ENCODE results near the gene IL17REL. TPM values are rescaled to one million over a fixed set of nuclear protein-coding genes. Genes with fewer than 3 reads are reported as not detected.
A peak's percentile ranks its signal among the peaks of the same experiment; 100 is the strongest.

Gene IL17REL
- total and polyA plus RNA-seq, 5 donors from 2014 or later = 0.07 to 0.57 TPM; not detected in 3

- Mint-ChIP-seq H3K9me3 (peaks cover 0 to 1% (median 0%) of the 10 kb centered on the region in 7 donors), H3K4me1 (peaks cover 0 to 7% (median 0%) of the 10 kb centered on the region in 4 donors), H3K36me3 (no peaks in the 10 kb centered on the region), H3K27me3 (peaks cover 4% of the 10 kb centered on the region), H3K27ac (no peak overlapping the region), H3K4me3 (no peak overlapping the region)
- Histone ChIP-seq H3K9me3 (ENCODE audit: control insufficient read depth in 2 of 2, low read length in 2 of 2) (no peaks in the 10 kb centered on the region), H3K36me3 (ENCODE audit: control insufficient read depth, insufficient read depth, low read length) (no peaks in the 10 kb centered on the region), H3K4me3 (ENCODE audit: low read depth, low read length) (no peak overlapping the region), H3K27ac (ENCODE audit: insufficient read depth, low read length, poor library complexity, severe bottlenecking) (no peak overlapping the region), H3K27me3 (ENCODE audit: control insufficient read depth, insufficient read depth, low read length) (no peaks in the 10 kb centered on the region), H3K4me1 (ENCODE audit: control insufficient read depth, insufficient read depth, low read length, poor library complexity, severe bottlenecking) (peaks cover 13% of the 10 kb centered on the region)
- DNase-seq (no peak), ATAC-seq (ENCODE audit: low read depth in 2 of 2) (no peak)
These were observed 20.5 kb upstream of the IL17REL start for GRCh38 chr22:50032941-50033601.

GRCh38 chr22:50032109-50032871 lies 19.7 kb upstream of the IL17REL start:
- Mint-ChIP-seq H3K27me3 (peaks cover 4% of the 10 kb centered on the region), H3K4me3 (no peak overlapping the region), H3K27ac (no peak overlapping the region), H3K36me3 (no peaks in the 10 kb centered on the region), H3K4me1 (peaks cover 0 to 13% (median 3%) of the 10 kb centered on the region in 4 donors), H3K9me3 (no peaks in the 10 kb centered on the region)
- peaks cover 13% of the 10 kb centered on the region for H3K4me1 ChIP-seq (ENCODE audit: control insufficient read depth, insufficient read depth, low read length, poor library complexity, severe bottlenecking)
- H3K9me3 ChIP-seq (ENCODE audit: control insufficient read depth in 2 of 2, low read length in 2 of 2) = no peaks in the 10 kb centered on the region
- no peak for ATAC-seq (ENCODE audit: low read depth in 2 of 2)
- no peaks in the 10 kb centered on the region for H3K36me3 ChIP-seq (ENCODE audit: control insufficient read depth, insufficient read depth, low read length)
- DNase-seq = no peak
- no peak overlapping the region for H3K27ac ChIP-seq (ENCODE audit: insufficient read depth, low read length, poor library complexity, severe bottlenecking)
- H3K4me3 ChIP-seq (ENCODE audit: low read depth, low read length) = no peak overlapping the region
- H3K27me3 ChIP-seq (ENCODE audit: control insufficient read depth, insufficient read depth, low read length) = no peaks in the 10 kb centered on the region

- Mint-ChIP-seq H3K27me3 (peaks cover 4% of the 10 kb centered on the region), H3K27ac (no peak overlapping the region), H3K36me3 (no peaks in the 10 kb centered on the region), H3K9me3 (peaks cover 0 to under 1% (median 0%) of the 10 kb centered on the region in 7 donors), H3K4me1 (peaks cover 0 to 13% (median 3%) of the 10 kb centered on the region in 4 donors), H3K4me3 (no peak overlapping the region)
- Histone ChIP-seq H3K4me3 (ENCODE audit: low read depth, low read length) (no peak overlapping the region), H3K9me3 (ENCODE audit: control insufficient read depth in 2 of 2, low read length in 2 of 2) (no peaks in the 10 kb centered on the region), H3K27me3 (ENCODE audit: control insufficient read depth, insufficient read depth, low read length) (no peaks in the 10 kb centered on the region), H3K4me1 (ENCODE audit: control insufficient read depth, insufficient read depth, low read length, poor library complexity, severe bottlenecking) (peaks cover 13% of the 10 kb centered on the region), H3K27ac (ENCODE audit: insufficient read depth, low read length, poor library complexity, severe bottlenecking) (no peak overlapping the region), H3K36me3 (ENCODE audit: control insufficient read depth, insufficient read depth, low read length) (no peaks in the 10 kb centered on the region)
- ATAC-seq (ENCODE audit: low read depth in 2 of 2) (no peak), DNase-seq (no peak)
These were observed 18.9 kb upstream of the IL17REL start for GRCh38 chr22:50031189-50032091.

DNA sequence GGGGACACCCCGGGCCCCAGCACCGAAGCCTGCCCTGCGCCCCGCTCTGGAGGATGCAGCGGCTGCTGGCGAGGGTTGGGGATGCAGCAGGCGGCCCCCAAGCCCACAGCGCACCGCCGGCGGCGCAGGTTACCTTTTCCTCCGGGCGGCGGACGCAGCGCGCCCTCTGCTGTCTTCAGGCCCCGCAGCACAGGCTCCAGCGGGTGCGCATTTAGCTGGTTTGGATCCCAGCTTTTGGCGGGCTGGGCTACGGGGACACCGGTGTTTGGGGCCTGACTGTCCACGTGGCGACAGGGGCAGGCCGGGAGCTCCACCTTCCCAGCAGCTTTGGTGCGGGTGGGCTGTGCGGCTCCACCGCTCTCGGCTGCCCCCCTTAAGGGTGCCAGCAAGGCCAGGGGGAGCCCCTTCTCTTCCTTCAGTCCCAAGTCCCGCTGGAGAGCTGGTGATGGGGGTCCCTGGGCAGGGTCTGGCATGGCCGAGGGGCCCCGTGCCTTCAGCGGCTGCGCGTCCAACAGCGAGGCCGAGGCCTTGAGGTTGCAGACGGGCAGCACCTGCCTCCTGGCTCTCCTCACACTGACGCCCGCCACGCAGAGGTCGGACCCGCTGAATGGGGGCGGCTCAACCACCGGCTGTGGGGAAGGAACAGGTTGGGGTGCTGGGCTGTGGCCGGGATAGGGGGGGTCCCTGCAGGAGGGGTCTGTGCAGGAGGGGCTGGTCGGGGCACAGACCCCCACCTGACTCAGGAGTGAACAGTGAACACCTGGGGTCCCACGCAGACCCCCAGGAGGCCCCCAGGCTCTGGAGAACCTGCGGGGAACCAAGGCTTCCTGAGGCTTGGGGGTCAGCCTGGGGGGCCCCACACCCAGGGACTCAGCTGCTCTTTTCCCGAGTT lies 18.0 kb upstream of the IL17REL start:
- H3K36me3 Mint-ChIP-seq = no peaks in the 10 kb centered on the region
- Histone ChIP-seq H3K9me3 (ENCODE audit: control insufficient read depth in 2 of 2, low read length in 2 of 2) (no peaks in the 10 kb centered on the region), H3K36me3 (ENCODE audit: control insufficient read depth, insufficient read depth, low read length) (no peaks in the 10 kb centered on the region), H3K4me1 (ENCODE audit: control insufficient read depth, insufficient read depth, low read length, poor library complexity, severe bottlenecking) (peaks cover 13% of the 10 kb centered on the region), H3K27me3 (ENCODE audit: control insufficient read depth, insufficient read depth, low read length) (no peaks in the 10 kb centered on the region), H3K4me3 (ENCODE audit: low read depth, low read length) (no peak overlapping the region), H3K27ac (ENCODE audit: insufficient read depth, low read length, poor library complexity, severe bottlenecking) (no peak overlapping the region)
- H3K27me3 Mint-ChIP-seq = no peaks in the 10 kb centered on the region
- no peak overlapping the region for H3K4me3 Mint-ChIP-seq
- H3K9me3 Mint-ChIP-seq = peaks cover 0 to 1% (median 0%) of the 10 kb centered on the region in 7 donors
- H3K4me1 Mint-ChIP-seq = peaks cover 0 to 13% (median 3%) of the 10 kb centered on the region in 4 donors
- ATAC-seq (ENCODE audit: low read depth in 2 of 2) = peak; percentile 82 to 94
- H3K27ac Mint-ChIP-seq = no peak overlapping the region
- DNase-seq = peak; percentile 73 to 88 (median 80)

- Mint-ChIP-seq H3K27ac (peak overlapping the region in 1 of 3 donors; percentile 32), H3K4me1 (peaks cover 0 to 12% (median 5%) of the 10 kb centered on the region in 4 donors), H3K36me3 (no peaks in the 10 kb centered on the region), H3K4me3 (peak overlapping the region in 1 of 4 donors; percentile 61), H3K27me3 (no peaks in the 10 kb centered on the region), H3K9me3 (peaks cover 0 to 1% (median 0%) of the 10 kb centered on the region in 7 donors)
- Histone ChIP-seq H3K36me3 (ENCODE audit: control insufficient read depth, insufficient read depth, low read length) (no peaks in the 10 kb centered on the region), H3K27me3 (ENCODE audit: control insufficient read depth, insufficient read depth, low read length) (no peaks in the 10 kb centered on the region), H3K9me3 (ENCODE audit: control insufficient read depth in 2 of 2, low read length in 2 of 2) (no peaks in the 10 kb centered on the region), H3K27ac (ENCODE audit: insufficient read depth, low read length, poor library complexity, severe bottlenecking) (no peak overlapping the region), H3K4me1 (ENCODE audit: control insufficient read depth, insufficient read depth, low read length, poor library complexity, severe bottlenecking) (peaks cover 10% of the 10 kb centered on the region), H3K4me3 (ENCODE audit: low read depth, low read length) (no peak overlapping the region)
- DNase-seq (peak in 1 of 3 donors; percentile 41), ATAC-seq (ENCODE audit: low read depth in 2 of 2) (peak; percentile 19 to 20)
These were observed 15.3 kb upstream of the IL17REL start for GRCh38 chr22:50027639-50028537.

DNA sequence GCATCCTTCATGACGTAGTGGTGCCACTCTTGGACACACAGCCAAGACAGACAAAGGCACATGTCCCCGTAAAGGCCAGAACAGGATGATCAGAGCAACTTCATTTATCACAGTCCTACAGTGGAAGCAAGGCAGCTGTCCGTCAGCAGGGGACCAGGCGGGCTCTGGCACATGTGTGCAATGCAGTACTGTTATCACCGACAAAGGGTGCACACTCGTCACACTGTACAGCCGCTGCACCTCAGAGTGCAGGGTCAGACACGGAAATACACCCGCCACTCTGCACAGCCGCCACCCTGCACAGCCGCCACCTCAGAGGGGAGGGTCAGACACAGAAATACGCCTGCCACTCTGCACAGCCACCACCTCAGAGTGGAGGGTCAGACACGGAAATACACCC lies 13.4 kb upstream of the IL17REL start:
- Mint-ChIP-seq H3K36me3 (no peaks in the 10 kb centered on the region), H3K4me1 (peaks cover 0 to 12% (median 5%) of the 10 kb centered on the region in 4 donors), H3K9me3 (peaks cover 0 to 1% (median 0%) of the 10 kb centered on the region in 7 donors), H3K27ac (no peak overlapping the region), H3K27me3 (no peaks in the 10 kb centered on the region), H3K4me3 (no peak overlapping the region)
- DNase-seq (no peak), ATAC-seq (ENCODE audit: low read depth in 2 of 2) (no peak)
- H3K4me3 ChIP-seq (ENCODE audit: low read depth, low read length) = no peak overlapping the region
- H3K36me3 ChIP-seq (ENCODE audit: control insufficient read depth, insufficient read depth, low read length) = no peaks in the 10 kb centered on the region
- H3K27me3 ChIP-seq (ENCODE audit: control insufficient read depth, insufficient read depth, low read length) = no peaks in the 10 kb centered on the region
- H3K4me1 ChIP-seq (ENCODE audit: control insufficient read depth, insufficient read depth, low read length, poor library complexity, severe bottlenecking) = peaks cover 10% of the 10 kb centered on the region
- H3K9me3 ChIP-seq (ENCODE audit: control insufficient read depth in 2 of 2, low read length in 2 of 2) = no peaks in the 10 kb centered on the region
- no peak overlapping the region for H3K27ac ChIP-seq (ENCODE audit: insufficient read depth, low read length, poor library complexity, severe bottlenecking)
